HG02852 (cell line): ENCODE data around the gene CTDSPL2.
"Not testable (repeated sequence)": the region's sequence is repeated elsewhere in the genome, so short reads cannot be mapped to it uniquely, and the experiment has no call there.

Source experiments
- ATAC-seq: cut with Tn5 transposase; IDR thresholded peaks from one replicate; pipeline ENCODE4 v1.9.1; 2021; ENCODE audit warnings: mild to moderate bottlenecking, moderate library complexity; ENCODE audit not compliant: unreplicated experiment

The CTDSPL2 gene

DNA sequence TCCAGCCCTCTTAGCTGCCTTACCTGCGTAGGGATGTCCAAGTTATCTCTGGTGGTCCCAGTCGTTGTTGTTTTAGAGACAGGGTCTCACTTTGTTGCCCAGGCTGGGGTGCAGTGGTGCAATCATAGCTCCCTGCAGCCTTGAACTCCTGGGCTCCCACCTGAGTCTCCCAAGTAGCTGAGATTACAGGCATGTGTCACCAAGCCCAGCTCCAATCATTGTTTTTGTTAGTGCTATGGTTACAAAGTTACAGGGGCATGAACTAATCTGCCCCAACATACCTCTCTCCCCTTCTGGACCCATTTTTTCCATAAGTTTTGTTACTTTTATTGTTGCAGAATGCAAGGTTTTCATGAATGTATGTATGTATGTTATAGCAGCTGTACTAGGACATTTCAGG lies 54.7 kb downstream of the CTDSPL2 start:
- ATAC-seq, result no peak

- no peak for ATAC-seq
Measured at GRCh38 chr15:44485880-44486279, 58.5 kb downstream of the CTDSPL2 start.

DNA sequence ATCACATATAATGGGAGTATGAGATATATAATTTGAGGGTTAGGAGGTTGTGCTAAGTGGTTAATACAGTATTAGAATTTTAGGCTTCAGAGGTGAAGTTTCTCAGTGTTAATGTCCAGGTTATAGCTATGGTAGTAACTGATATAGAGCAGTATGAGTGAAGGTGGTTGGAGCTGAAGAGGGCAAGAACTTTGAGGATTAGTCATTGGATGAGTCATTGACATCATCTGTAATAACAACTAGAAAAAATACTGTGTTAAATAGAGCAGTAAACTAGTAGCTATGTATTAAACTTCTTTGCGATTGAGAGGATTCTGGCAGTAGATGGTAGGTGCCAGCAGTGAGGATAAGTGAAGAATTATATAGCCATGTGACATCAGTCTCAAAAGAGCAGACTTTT lies 62.0 kb downstream of the CTDSPL2 start:
- no peak for ATAC-seq

DNA sequence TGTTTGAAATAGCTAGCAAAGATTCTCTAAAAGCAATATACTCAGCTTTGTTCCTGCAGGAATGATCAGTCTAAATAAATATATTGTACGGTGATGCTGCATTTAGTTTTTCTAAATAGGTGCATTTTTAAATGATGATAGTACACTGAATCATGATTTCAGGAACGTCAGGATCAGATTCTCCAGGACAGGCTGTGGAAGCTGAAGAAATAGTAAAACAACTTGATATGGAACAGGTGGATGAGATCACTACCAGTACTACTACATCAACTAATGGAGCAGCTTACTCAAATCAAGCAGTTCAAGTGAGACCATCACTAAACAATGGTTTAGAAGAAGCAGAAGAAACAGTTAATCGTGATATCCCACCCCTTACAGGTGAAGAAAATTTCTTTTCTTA lies 63.2 kb downstream of the CTDSPL2 start:
- ATAC-seq, result no peak

GRCh38 chr15:44492040-44492439 lies 64.6 kb downstream of the CTDSPL2 start:
- ATAC-seq, result no peak

GRCh38 chr15:44492672-44493071 lies 65.2 kb downstream of the CTDSPL2 start:
- no peak for ATAC-seq

DNA sequence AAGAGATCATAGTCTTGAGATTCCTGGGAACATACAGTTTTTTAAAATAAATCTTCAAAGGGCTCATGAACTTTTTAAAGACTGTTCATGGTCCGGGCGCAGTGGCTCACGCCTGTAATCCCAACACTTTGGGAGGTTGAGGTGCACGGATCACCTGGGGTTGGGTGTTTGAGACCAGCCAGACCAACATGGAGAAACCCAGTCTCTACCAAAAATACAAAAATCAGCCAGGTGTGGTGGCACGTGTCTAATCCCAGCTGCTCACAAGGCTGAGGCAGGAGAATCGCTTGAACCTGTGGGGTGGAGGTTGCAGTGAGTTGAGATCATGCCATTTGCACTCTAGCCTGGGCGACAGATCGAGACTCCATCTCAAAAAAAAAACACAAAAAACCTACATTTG lies 68.1 kb downstream of the CTDSPL2 start:
- ATAC-seq, result no peak

GRCh38 chr15:44500555-44500954 lies 73.1 kb downstream of the CTDSPL2 start:
- no peak for ATAC-seq

- no peak for ATAC-seq
Measured at GRCh38 chr15:44501768-44502366, 74.4 kb downstream of the CTDSPL2 start.

DNA sequence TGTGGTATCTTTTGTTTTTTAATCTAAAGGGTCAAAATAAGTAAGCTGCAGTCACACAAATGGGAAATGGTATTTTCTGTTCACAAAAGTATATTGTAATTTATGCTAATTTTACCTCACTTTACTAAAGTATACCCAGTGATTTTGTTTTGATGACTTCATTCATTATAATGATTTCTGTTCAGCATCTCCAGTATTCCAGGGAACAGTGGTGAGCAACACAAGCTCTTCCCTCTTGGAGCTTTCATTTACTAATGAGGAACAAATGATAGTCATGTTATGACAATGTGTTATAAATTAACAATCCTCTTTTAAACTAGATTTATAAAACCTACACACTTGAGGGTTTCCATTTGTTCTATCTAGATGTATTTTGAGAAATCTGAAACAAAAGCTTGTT lies 89.0 kb downstream of the CTDSPL2 start:
- ATAC-seq, result no peak

DNA sequence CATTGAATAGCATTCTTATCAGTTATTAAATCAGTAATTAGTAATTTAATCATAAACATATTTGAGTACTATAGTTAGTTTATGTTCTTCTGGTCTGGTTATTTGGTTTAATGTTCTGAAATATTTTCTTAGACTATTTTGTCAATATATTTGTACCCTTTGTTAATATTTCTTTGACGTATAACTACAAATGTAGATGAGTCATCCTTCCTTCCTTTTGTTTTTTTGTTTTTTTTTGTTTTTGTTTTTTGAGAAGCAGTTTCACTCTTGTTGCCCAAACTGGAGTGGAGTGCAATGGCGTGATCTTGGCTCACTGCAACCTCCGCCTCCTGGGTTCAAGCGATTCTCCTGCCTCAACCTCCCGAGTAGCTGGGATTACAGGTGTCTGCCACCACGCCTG lies 92.1 kb downstream of the CTDSPL2 start:
- ATAC-seq, result no peak

- ATAC-seq, result no peak
Measured at GRCh38 chr15:44525018-44525417, 97.6 kb downstream of the CTDSPL2 start.

- ATAC-seq, result no peak
Measured at GRCh38 chr15:44527241-44527640, 99.8 kb downstream of the CTDSPL2 start.

DNA sequence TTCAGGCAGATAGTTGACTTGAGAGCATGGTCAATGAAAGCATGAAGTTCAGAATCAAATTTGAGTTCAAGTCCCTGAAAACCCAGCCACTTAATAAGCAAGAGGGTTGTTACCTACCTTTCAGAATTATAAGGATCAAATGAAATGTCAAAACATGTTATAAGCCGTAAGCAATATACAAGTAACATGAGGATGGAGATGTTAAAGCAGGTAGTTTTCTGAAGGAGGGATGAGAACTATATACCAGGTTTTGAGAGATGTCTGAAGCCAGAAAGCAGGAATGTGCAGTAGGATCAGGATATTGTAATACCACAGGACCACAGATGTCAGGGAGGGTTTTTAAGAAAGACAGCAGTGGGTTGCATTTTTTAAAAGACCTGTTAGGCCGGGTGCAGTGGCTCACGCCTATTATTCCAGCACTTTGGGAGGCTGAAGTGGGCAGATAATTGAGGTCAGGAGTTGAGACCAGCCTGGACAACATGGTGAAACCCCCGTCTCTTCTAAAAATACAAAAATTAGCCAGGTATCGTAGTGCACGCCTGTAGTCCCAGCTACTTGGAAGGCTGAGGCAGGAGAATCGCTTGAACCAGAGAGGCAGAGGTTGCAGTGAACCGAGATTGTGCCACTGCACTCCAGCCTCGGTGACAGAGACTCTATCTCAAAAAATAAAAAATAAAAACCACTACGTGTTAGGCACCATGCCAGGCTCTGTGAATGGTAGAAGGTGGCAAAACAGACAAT lies 102.6 kb downstream of the CTDSPL2 start:
- no peak for ATAC-seq

GRCh38 chr15:44530653-44531052 lies 103.2 kb downstream of the CTDSPL2 start:
- ATAC-seq, result no peak

GRCh38 chr15:44532275-44532674 lies 104.8 kb downstream of the CTDSPL2 start:
- not testable (repeated sequence) for ATAC-seq

- no peak for ATAC-seq
Measured at GRCh38 chr15:44532689-44533088, 105.3 kb downstream of the CTDSPL2 start.

DNA sequence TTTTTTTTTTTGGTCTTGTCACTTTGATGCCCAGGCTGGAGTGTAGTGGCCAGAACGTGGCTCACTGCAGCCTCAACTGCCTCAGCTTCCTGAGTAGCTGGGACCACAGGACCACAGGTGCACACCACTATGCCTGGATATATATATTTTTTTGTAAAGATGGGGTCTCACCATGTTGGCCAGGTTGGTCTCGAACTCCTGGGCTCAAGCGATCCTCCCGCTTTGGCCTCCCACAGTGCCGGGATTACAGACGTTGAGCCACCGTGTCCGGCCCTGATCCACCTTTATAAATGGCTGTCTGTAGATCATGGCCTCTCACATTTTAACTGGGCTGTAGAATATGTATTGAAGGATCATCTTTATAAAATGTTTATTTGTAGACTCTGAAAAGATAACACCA lies 107.7 kb downstream of the CTDSPL2 start:
- no peak for ATAC-seq

DNA sequence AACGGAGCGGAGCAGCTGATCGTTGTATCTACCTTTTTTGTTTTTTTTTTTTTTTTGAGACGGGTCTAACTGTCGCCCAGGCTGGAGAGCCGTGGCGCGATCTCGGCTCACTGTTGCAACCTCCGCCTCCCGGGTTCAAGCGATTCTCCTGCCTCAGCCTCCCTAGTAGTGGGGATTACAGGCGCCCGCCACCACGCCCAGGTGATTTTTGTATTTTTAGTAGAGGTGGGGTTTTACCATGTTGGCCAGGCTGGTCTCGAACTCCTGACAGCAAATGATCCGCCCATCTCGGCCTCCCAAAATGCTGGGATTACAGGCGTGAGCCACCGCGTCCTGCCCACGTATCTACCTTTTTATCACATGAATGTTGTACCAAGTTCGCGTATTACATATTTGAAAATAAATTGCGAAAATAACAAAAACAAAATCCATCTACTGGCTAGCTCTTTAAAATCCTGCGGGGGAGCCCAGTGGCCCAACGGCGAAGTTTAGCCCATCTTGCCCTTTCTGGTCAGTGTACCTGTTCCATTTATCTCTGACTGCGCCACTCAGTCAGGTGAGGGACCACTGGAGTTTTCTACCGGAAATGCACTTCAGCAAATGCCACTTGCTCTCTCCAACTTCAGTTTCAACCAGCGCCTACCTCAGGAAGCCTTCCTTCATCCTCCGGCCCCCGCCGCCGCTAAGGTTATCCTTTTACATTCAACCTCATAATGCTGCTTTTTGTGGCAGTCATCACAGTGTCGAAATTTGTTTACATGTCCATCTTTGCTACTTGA lies 108.3 kb downstream of the CTDSPL2 start:
- ATAC-seq, result peak; percentile 1

- ATAC-seq, result peak; percentile 47
Measured at GRCh38 chr15:44536302-44536961, 109.0 kb downstream of the CTDSPL2 start.

DNA sequence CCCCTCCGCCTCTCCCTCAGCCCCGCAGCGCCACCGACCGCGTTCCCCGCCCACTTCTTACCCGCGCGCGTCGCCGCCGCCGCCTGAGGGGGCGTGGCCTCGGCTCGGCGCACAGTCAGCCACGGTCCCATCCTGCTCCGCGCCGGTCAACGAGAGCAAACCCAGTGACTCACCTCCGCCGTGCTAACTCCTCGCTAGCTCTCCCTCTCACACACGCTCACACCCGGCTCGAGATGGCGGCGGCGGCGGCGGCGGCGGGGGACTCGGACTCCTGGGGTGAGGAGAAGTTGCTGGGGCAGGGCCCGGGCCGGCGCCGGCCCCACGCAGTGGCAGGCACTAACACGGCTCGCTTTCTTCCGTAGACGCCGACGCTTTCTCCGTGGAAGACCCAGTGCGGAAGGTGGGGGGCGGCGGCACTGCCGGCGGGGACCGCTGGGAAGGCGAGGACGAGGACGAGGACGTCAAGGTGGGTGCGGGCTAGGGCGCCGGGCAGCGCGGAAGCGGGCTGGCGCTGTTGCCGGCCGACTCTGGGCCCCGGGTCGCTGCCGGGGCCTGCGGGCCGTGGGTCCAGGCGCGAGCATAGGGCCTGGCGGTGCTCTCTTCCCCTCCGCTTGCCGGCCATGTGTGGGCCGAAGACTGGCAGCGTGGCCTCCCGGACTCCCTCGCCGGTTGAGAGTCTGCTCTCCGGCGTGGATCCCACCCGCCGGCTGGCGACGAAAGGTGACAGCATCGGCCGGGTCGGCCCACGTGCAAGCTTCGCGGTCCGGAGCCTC lies 109.7 kb downstream of the CTDSPL2 start, which contains the start of gene EIF3J:
Gene EIF3J (plus strand): TSS at position 186 of the 773 bp plus-strand sequence. CDS start 48 bp downstream, at position 234.
- ATAC-seq, result peak; percentile 82
